Progenitor cell of endocrine pancreas (in vitro differentiated cells): Measurements from ENCODE around the gene XRCC5. TPM values are rescaled to one million over a fixed set of nuclear protein-coding genes. Genes with fewer than 3 reads are reported as not detected.

Experiments
- DNase-seq: peaks from one replicate; pipeline ENCODE4 v3.0.0; 2021; ENCODE audit warnings: low spot score; ENCODE audit not compliant: unreplicated experiment
- H3K27ac Mint-ChIP-seq: 2 replicates; pipeline ENCODE4 v1.8.0; 2021; ENCODE audit warnings: mild to moderate bottlenecking, moderate library complexity, mixed read lengths
- H3K27me3 Mint-ChIP-seq: 2 replicates; pipeline ENCODE4 v1.8.0; 2021; ENCODE audit warnings: mixed read lengths
- H3K36me3 Mint-ChIP-seq: 2 replicates; pipeline ENCODE4 v1.8.0; 2022; ENCODE audit warnings: mixed read lengths; ENCODE audit not compliant: insufficient read depth
- H3K4me1 Mint-ChIP-seq: 2 replicates; pipeline ENCODE4 v1.8.0; 2021; ENCODE audit warnings: low read depth, mixed read lengths
- H3K4me3 Mint-ChIP-seq: 2 replicates; pipeline ENCODE4 v1.8.0; 2021; ENCODE audit warnings: low read depth, mild to moderate bottlenecking, moderate library complexity, mixed read lengths
- H3K9me3 Mint-ChIP-seq: 2 replicates; pipeline ENCODE4 v1.8.0; 2021; ENCODE audit warnings: low read depth, mixed read lengths
- CTCF ChIP-seq: fragments of 200-600 bp; sonication (generic); IDR thresholded peaks from one replicate; pipeline ENCODE4 v1.5.0; 2021; ENCODE audit warnings: antibody characterized with exemption, mild to moderate bottlenecking; ENCODE audit not compliant: unreplicated experiment
- total RNA-seq: library from RNA; stranded (reverse); gene quantifications from 2 replicates; pipeline ENCODE4 v1.2.1, GENCODE V29; 2021

XRCC5 gene
- total RNA-seq, 1 donor from 2014 or later = 378 TPM

DNA sequence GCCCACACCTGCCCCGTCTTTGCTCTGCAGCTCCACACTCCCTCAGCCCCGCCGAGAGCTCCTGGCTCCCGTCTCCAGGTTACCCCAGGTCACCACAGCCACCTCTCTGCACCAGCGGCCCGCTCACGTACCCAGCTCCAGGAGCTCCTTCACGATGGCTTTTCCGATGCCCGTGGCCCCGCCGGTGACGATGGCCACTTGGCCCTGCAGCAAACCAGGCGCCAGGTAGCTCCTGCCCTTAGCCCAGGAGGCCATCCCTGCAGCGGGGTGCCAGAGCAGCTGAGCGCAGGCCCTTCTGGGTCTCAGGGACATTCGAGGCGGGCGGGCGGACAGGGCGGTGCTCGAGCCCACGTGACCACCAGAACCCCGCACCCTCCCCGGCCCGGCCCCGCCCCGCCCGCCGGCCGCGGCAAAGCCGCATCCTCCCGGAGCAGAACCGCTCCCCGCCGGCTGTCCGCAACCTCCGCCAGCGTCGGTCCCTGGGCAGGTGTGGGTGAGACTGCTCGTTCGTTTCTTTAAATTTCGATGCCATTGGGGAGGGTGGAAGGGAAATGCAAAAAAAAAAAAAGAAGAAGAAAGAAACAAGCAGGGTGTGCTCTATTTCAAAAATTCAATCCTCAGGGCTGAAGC lies 27.5 kb upstream of the XRCC5 start, which contains the start of the genes PECR and TMEM169:
Gene PECR (minus strand): TSS at position 323 of the 630 bp plus-strand sequence. CDS start 68 bp downstream, at position 255.
Gene TMEM169 (plus strand): TSS at position 433 of the 630 bp plus-strand sequence. CDS start 14,045 bp downstream, outside the sequence.
- Mint-ChIP-seq H3K4me1 (peaks cover 31% of the 10 kb centered on the region), H3K27ac (peak within 1 kb of the TSS; percentile 95)

GRCh38 chr2:216082117-216082711 lies 26.9 kb upstream of the XRCC5 start:
- peaks cover 31% of the 10 kb centered on the region for H3K4me1 Mint-ChIP-seq
- H3K36me3 Mint-ChIP-seq = no peaks in the 10 kb centered on the region
- TF ChIP-seq CTCF = no peak
- DNase-seq = no peak
- H3K27ac Mint-ChIP-seq = peak overlapping the region; percentile 95
- no peaks in the 10 kb centered on the region for H3K9me3 Mint-ChIP-seq
- peak overlapping the region; percentile 78 for H3K4me3 Mint-ChIP-seq
- H3K27me3 Mint-ChIP-seq = peaks cover 13% of the 10 kb centered on the region

More for the DNA sequence above, 27.5 kb upstream of the XRCC5 start, which contains the start of the genes PECR and TMEM169:
- Mint-ChIP-seq H3K36me3 (no peaks in the 10 kb centered on the region), H3K27me3 (peaks cover 13% of the 10 kb centered on the region), H3K4me3 (peak within 1 kb of the TSS; percentile 78), H3K9me3 (no peaks in the 10 kb centered on the region)
- TF ChIP-seq CTCF = no peak
- DNase-seq = peak; percentile 68

DNA sequence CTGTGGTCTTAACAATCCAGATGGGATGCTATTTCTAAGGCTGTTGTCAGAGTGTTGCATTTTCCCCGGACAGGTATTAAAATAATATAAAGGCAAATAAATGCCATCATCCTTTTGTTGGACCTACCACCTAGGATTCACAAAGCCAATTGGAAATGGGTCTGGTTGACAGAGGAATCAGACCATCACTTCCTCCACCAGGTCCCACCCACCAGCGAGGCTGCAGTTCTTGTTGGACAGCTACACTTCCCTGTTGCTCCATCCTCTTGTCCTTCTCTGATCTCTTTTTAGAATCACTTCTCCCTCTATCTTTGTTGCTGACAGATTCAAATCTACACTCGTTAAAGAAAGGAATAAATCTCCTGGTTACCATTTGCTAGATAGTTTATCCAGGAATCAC lies 26.3 kb upstream of the XRCC5 start:
- DNase-seq = no peak

GRCh38 chr2:216083464-216084281 lies 25.5 kb upstream of the XRCC5 start:
- H3K36me3 Mint-ChIP-seq = no peaks in the 10 kb centered on the region
- DNase-seq = no peak
- H3K27me3 Mint-ChIP-seq = peaks cover 13% of the 10 kb centered on the region
- H3K4me1 Mint-ChIP-seq = peaks cover 31% of the 10 kb centered on the region
- TF ChIP-seq CTCF = no peak
- peak overlapping the region; percentile 78 for H3K4me3 Mint-ChIP-seq
- peak overlapping the region; percentile 65 for H3K27ac Mint-ChIP-seq
- H3K9me3 Mint-ChIP-seq = no peaks in the 10 kb centered on the region

More for the DNA sequence above, 26.3 kb upstream of the XRCC5 start:
- Mint-ChIP-seq H3K36me3 (no peaks in the 10 kb centered on the region), H3K9me3 (no peaks in the 10 kb centered on the region), H3K4me3 (peak overlapping the region; percentile 78), H3K27ac (peak overlapping the region; percentile 95), H3K27me3 (peaks cover 13% of the 10 kb centered on the region), H3K4me1 (peaks cover 31% of the 10 kb centered on the region)
- TF ChIP-seq CTCF = no peak

DNA sequence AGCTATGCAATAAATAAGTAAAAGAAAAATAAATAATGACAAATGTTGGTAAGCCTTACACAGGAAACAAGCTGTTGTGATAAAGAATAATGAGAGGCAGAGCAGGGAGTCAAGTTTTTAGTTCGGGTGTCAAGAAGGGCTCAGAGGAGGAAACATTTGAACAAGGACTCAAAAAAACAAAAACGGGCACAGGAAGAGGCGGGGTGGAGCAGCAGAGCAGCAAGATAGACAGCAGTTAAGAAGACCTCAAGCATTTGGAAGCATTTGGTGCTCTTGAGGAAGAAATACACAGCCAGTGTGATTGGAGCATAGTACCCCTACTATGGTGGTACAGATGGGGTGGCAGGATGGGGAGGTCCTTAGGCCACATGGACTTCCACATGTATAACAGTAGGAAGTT lies 24.6 kb upstream of the XRCC5 start:
- Mint-ChIP-seq H3K4me3 (no peak overlapping the region), H3K4me1 (peaks cover 31% of the 10 kb centered on the region), H3K9me3 (no peaks in the 10 kb centered on the region), H3K27me3 (peaks cover 13% of the 10 kb centered on the region), H3K36me3 (no peaks in the 10 kb centered on the region), H3K27ac (no peak overlapping the region)
- no peak for TF ChIP-seq CTCF
- no peak for DNase-seq
